H1 (cell line): ENCODE data around the gene ATP5ME. TPM values are rescaled to one million over a fixed set of nuclear protein-coding genes. Genes with fewer than 3 reads are reported as not detected.

ENCODE experiments used
- ATF2 ChIP-seq: IDR thresholded peaks from 2 replicates; pipeline ENCODE4 v1.6.1; 2012; ENCODE audit warnings: low read length, inconsistent platforms
- BCL11A ChIP-seq, 2 experiments: IDR thresholded peaks; one replicate each; pipeline ENCODE4 v1.6.1; 2011; ENCODE audit warnings: low read depth in 2 of 2, low read length in 2 of 2, mild to moderate bottlenecking in 2 of 2
- HDAC6 ChIP-seq: IDR thresholded peaks from one replicate; pipeline ENCODE4 v1.7.1; 2012; ENCODE audit warnings: low read depth, mild to moderate bottlenecking, inconsistent platforms, low read length, moderate library complexity
- polyA plus RNA-seq, 7 experiments: library from polyadenylated mRNA; depleted of rRNA in 3 of 7; stranded (reverse) in 5 of 7; unstranded in 2 of 7; fragments of >200 nt in 5 of 7; fragments of 200-250 nt in 2 of 7; gene quantifications; 1 replicate in 5 of 7; 2 replicates in 1 of 7; 4 replicates in 1 of 7; pipeline versions ENCODE4 v1.2.1 to v1.2.3, GENCODE V29; 2011 to 2013; ENCODE audit warnings: missing spikeins in 2 of 7, mixed read lengths in 2 of 7
- total RNA-seq: library from RNA; stranded (reverse); fragmentation: NEBNext Ultra II Directional; extraction: Animal tissue kit (Norgen Biotek cat#: 25700); gene quantifications from 2 replicates; pipeline ENCODE4 v1.2.1, GENCODE V29; 2021

ATP5ME gene
- total and polyA plus RNA-seq, 2 of the 8 experiments (the other 6 are each of a cell fraction or from before 2014, with no cell fraction given) = 375 to 450 TPM

GRCh38 chr4:674172-675035, at the start of gene ATP5ME, which contains the start of gene MYL5 (continued):
- TF ChIP-seq HDAC6 (no peak), BCL11A (IDR thresholded peaks at IDR 0.05; ENCODE audit: low read depth in 2 of 2, low read length in 2 of 2) (no peak), ATF2 (peak; percentile 97)
